HG02885 (cell line): Measurements from ENCODE around the gene C19orf44.
"Not testable (repeated sequence)": the region's sequence is repeated elsewhere in the genome, so short reads cannot be mapped to it uniquely, and the experiment has no call there.

ENCODE experiments used
- ATAC-seq: cut with Tn5 transposase; IDR thresholded peaks from one replicate; pipeline ENCODE4 v1.9.1; 2021; ENCODE audit warnings: mild to moderate bottlenecking; ENCODE audit not compliant: unreplicated experiment, poor library complexity

Gene C19orf44

GRCh38 chr19:16466802-16467427, 29.3 kb upstream of the C19orf44 start:
- ATAC-seq, result not testable (repeated sequence)

- ATAC-seq, result no peak
Observed at GRCh38 chr19:16467581-16467980, 28.6 kb upstream of the C19orf44 start.

GRCh38 chr19:16470541-16470910, 25.7 kb upstream of the C19orf44 start:
- no peak for ATAC-seq

GRCh38 chr19:16470911-16471811, 25.0 kb upstream of the C19orf44 start:
- peak; percentile 22 for ATAC-seq

GRCh38 chr19:16472559-16472899, 23.7 kb upstream of the C19orf44 start:
- not testable (repeated sequence) for ATAC-seq

GRCh38 chr19:16472992-16473391, 23.2 kb upstream of the C19orf44 start:
- no peak for ATAC-seq

- ATAC-seq, result no peak
Observed at GRCh38 chr19:16473875-16474392, 22.3 kb upstream of the C19orf44 start.

- no peak for ATAC-seq
Observed at GRCh38 chr19:16476401-16476800, 19.8 kb upstream of the C19orf44 start.

GRCh38 chr19:16477311-16477710, 18.9 kb upstream of the C19orf44 start:
- ATAC-seq, result no peak

- ATAC-seq, result no peak
Observed at GRCh38 chr19:16482745-16483144, 13.4 kb upstream of the C19orf44 start.

GRCh38 chr19:16486476-16486875, 9.7 kb upstream of the C19orf44 start:
- ATAC-seq, result not testable (repeated sequence)

- no peak for ATAC-seq
Observed at GRCh38 chr19:16496613-16496983, 404 bp downstream of the C19orf44 start.

GRCh38 chr19:16497042-16497441, 848 bp downstream of the C19orf44 start:
- no peak for ATAC-seq

GRCh38 chr19:16497837-16498236, 1.6 kb downstream of the C19orf44 start:
- ATAC-seq, result no peak

- ATAC-seq, result no peak
Observed at GRCh38 chr19:16504271-16504670, 8.1 kb downstream of the C19orf44 start.

- ATAC-seq, result not testable (repeated sequence)
Observed at GRCh38 chr19:16506161-16506560, 10.0 kb downstream of the C19orf44 start.

- no peak for ATAC-seq
Observed at GRCh38 chr19:16506961-16507360, 10.8 kb downstream of the C19orf44 start.

- ATAC-seq, result no peak
Observed at GRCh38 chr19:16508546-16508945, 12.4 kb downstream of the C19orf44 start.

- ATAC-seq, result no peak
Observed at GRCh38 chr19:16509141-16510061, 13.2 kb downstream of the C19orf44 start.

- not testable (repeated sequence) for ATAC-seq
Observed at GRCh38 chr19:16512611-16513010, 16.4 kb downstream of the C19orf44 start.
